ENCODE measurements around the gene ROBO4. TPM values are rescaled to one million over a fixed set of nuclear protein-coding genes. Genes with fewer than 3 reads are reported as not detected.

ROBO4 gene
- total RNA-seq, 2 experiments from 2014 or later, result not detected

DNA sequence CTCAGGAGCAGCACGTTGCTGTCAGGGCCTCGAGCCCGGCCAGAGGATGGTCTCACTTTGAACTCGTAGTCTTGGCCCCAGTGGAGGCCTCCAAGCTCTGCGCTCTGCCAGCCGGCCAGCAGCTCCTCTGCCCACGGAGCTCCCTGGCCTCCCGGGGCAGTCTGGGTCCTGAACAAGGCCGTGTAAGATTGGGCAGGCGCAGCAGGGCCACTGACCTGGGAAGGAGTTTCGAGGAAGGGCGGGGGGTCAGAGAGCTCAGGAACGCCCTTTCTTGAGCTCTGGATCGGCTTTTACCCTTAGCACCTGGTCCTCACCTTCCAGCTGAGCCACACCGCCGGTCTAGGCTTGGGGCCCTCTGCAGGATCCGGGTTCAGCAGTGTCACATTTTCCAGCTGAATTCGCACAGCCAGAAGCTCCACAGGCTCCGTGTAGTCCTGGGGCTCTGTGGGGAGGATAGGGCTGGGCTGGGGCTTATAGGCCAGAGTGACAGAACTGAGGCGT, 2.1 kb downstream of the ROBO4 start:
- Mint-ChIP-seq H3K27ac (no peak overlapping the region), H3K4me3 (no peak overlapping the region), H3K9me3 (no peaks in the 10 kb centered on the region), H3K4me1 (ENCODE audit: low read depth) (peaks cover 2% of the 10 kb centered on the region), H3K27me3 (peaks cover 4% of the 10 kb centered on the region), H3K36me3 (ENCODE audit: low read depth) (no peaks in the 10 kb centered on the region)
- POLR2A ChIA-PET, result interaction anchor here (1.0 kb wide), 1 partner anchor 16 kb away, joined by 3 read pairs; no protein-coding TSS in a partner anchor
- no peak for TF ChIP-seq CTCF (IDR thresholded peaks at IDR 0.05)
- ATAC-seq, result no peak
- DNase-seq, result no peak
- intact Hi-C loops (cut with micrococcal nuclease), result no loop called here
- CTCF ChIA-PET, result no interaction called here

GRCh38 chr11:124894606-124895430, 2.8 kb downstream of the ROBO4 start:
- CTCF ChIA-PET, result no interaction called here
- peaks cover 2% of the 10 kb centered on the region for H3K4me1 Mint-ChIP-seq (ENCODE audit: low read depth)
- no peaks in the 10 kb centered on the region for H3K36me3 Mint-ChIP-seq (ENCODE audit: low read depth)
- DNase-seq, result no peak
- no peak for TF ChIP-seq CTCF (IDR thresholded peaks at IDR 0.05)
- POLR2A ChIA-PET, result interaction anchor here (1.0 kb wide), 1 partner anchor 17 kb away, joined by 3 read pairs; no protein-coding TSS in a partner anchor
- H3K27ac Mint-ChIP-seq, result no peak overlapping the region
- no peak for ATAC-seq
- no peak overlapping the region for H3K4me3 Mint-ChIP-seq
- intact Hi-C loops (cut with micrococcal nuclease), result no loop called here
- H3K27me3 Mint-ChIP-seq, result peaks cover 3% of the 10 kb centered on the region
- H3K9me3 Mint-ChIP-seq, result no peaks in the 10 kb centered on the region

DNA sequence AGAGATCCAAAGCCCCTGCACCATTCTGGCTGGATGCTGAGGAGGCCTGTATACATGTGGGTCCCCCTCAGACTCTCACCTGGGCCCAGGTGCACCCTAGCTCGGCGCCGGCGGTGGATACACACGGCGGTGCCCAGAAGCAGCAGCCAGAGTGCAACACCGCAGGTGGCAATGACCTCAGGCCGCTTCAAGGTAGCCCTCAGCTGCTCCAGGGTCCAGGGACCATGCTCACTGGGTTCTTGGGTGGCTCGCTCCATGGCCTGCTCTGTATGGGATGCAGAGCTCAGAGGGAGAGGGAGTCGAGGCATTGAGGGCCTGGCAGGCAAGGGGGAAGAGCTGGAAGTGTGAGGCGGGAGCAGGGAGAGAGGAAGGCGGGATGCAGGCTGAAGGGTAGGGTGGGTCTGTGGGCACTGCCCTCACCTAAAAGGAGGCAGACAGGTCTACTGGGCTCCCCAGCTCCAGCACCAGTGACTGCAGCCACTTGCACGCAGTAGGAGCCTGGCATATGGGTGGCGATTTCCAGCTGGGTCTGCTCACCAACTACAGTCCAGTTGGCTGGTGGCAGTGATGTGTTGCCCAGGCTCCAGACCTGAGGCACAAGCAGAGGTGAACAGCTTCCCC, 3.8 kb downstream of the ROBO4 start:
- no peak for ATAC-seq
- ChIA-PET CTCF (interaction anchor here (0.6 to 2.5 kb wide), 3 partner anchors 18 to 357 kb away, joined by 3 to 7 read pairs (median 4); no protein-coding TSS in a partner anchor), POLR2A (no interaction called here)
- DNase-seq, result no peak
- Mint-ChIP-seq H3K9me3 (no peaks in the 10 kb centered on the region), H3K36me3 (ENCODE audit: low read depth) (no peaks in the 10 kb centered on the region), H3K4me3 (no peak overlapping the region), H3K27ac (no peak overlapping the region), H3K27me3 (no peaks in the 10 kb centered on the region), H3K4me1 (ENCODE audit: low read depth) (peaks cover 2% of the 10 kb centered on the region)
- no peak for TF ChIP-seq CTCF (IDR thresholded peaks at IDR 0.05)
- intact Hi-C loops (cut with micrococcal nuclease), result no loop called here

DNA sequence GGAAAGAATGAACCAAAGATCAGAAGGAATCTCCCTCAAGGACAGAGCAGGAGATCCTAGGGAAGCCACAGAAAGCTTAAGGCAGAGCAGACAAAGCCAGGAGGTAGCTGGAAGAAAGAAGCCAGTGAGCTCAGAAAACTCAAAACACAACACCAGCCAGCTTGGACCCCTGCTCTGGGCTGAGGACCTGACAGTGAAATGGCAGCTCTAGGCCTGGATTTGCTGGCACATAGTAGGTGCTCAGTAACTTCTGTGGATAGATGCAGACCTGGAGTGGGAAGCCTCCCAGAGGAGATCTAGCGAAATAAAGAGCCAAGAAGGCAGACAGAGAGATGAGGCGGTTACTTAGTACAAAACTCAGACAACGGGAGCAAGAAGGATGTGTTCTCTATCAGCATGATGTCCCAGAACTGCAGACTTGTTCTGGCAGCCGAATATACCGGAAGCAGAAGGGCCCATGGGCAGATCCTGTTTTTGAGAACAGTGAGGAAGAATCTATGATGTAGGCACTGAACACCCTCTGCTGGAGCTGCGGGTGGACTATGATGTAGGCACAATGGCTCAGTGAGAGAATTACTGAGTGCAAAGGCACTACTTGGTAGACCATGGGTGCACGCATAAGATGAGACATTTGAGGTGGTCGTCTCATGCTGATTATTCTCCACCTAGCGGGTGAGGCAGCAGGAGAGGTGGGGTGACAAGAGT, 4.8 kb downstream of the ROBO4 start:
- CTCF ChIA-PET, result interaction anchor here (0.6 to 3.3 kb wide), 4 partner anchors 17 to 358 kb away, joined by 3 to 10 read pairs (median 6); partner anchors contain the start of gene ROBO3
- no peak for DNase-seq

More for the DNA sequence above, 4.8 kb downstream of the ROBO4 start:
- intact Hi-C loops (cut with micrococcal nuclease), result no loop called here
- Mint-ChIP-seq H3K4me1 (ENCODE audit: low read depth) (peaks cover 2% of the 10 kb centered on the region), H3K27ac (no peak overlapping the region), H3K4me3 (no peak overlapping the region), H3K36me3 (ENCODE audit: low read depth) (no peaks in the 10 kb centered on the region), H3K9me3 (no peaks in the 10 kb centered on the region), H3K27me3 (no peaks in the 10 kb centered on the region)
- TF ChIP-seq CTCF (IDR thresholded peaks at IDR 0.05), result no peak
- POLR2A ChIA-PET, result no interaction called here
- ATAC-seq, result no peak

Data from activated CD8-positive, alpha-beta T cell treated with anti-CD3 and anti-CD28 coated beads for 36 hours (primary cell).